Nephron progenitor cell (in vitro differentiated cells): ENCODE measurements around the gene LATS2.

Experiments used
- DNase-seq: peaks from one replicate; pipeline ENCODE4 v3.0.0; 2021
- H3K27ac Mint-ChIP-seq: 2 replicates; pipeline ENCODE4 v1.8.0; 2021; ENCODE audit warnings: mild to moderate bottlenecking, moderate library complexity, mixed read lengths
- H3K27me3 Mint-ChIP-seq: 2 replicates; pipeline ENCODE4 v1.8.0; 2021; ENCODE audit warnings: mild to moderate bottlenecking, low read depth, mixed read lengths; ENCODE audit not compliant: poor library complexity
- H3K36me3 Mint-ChIP-seq: 2 replicates; pipeline ENCODE4 v1.8.0; 2021; ENCODE audit warnings: low read depth, mixed read lengths
- H3K4me1 Mint-ChIP-seq: 2 replicates; pipeline ENCODE4 v1.8.0; 2021; ENCODE audit warnings: mixed read lengths
- H3K4me3 Mint-ChIP-seq: 2 replicates; pipeline ENCODE4 v1.8.0; 2021; ENCODE audit warnings: mild to moderate bottlenecking, moderate library complexity, mixed read lengths
- H3K9me3 Mint-ChIP-seq: 2 replicates; pipeline ENCODE4 v1.8.0; 2021; ENCODE audit warnings: mild to moderate bottlenecking, moderate library complexity, mixed read lengths
- TF ChIP-seq, protein P1 (sequence below): fragments of 200-600 bp; sonication (generic); IDR thresholded peaks from 2 replicates; pipeline ENCODE4 v1.5.0; 2021; ENCODE audit warnings: antibody characterized with exemption

The LATS2 gene

DNA sequence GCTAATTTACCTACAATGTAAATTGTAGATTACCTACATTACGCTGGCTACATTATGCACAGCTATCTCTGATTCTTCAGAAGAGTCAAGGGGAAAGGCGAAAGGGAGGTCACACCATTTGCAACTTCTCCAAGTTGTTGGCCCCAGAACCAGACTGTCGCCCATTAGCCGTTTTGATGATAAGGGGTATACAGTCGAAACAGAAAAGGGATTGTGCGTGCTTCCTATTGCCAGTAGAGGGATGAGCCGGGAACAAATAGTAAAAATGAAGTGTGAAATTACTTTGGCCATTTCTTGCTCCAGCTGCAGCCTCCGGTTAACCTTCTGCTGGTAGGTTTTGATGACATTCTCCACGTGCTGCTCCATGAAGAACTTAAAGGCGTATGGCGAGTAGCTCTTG is 73.8 kb downstream of the LATS2 start:
- Mint-ChIP-seq H3K27ac (no peak overlapping the region), H3K4me3 (no peak overlapping the region), H3K27me3 (no peaks in the 10 kb centered on the region), H3K36me3 (peaks cover 71% of the 10 kb centered on the region), H3K4me1 (peaks cover 27% of the 10 kb centered on the region), H3K9me3 (no peaks in the 10 kb centered on the region)
- TF ChIP-seq, protein P1, sequence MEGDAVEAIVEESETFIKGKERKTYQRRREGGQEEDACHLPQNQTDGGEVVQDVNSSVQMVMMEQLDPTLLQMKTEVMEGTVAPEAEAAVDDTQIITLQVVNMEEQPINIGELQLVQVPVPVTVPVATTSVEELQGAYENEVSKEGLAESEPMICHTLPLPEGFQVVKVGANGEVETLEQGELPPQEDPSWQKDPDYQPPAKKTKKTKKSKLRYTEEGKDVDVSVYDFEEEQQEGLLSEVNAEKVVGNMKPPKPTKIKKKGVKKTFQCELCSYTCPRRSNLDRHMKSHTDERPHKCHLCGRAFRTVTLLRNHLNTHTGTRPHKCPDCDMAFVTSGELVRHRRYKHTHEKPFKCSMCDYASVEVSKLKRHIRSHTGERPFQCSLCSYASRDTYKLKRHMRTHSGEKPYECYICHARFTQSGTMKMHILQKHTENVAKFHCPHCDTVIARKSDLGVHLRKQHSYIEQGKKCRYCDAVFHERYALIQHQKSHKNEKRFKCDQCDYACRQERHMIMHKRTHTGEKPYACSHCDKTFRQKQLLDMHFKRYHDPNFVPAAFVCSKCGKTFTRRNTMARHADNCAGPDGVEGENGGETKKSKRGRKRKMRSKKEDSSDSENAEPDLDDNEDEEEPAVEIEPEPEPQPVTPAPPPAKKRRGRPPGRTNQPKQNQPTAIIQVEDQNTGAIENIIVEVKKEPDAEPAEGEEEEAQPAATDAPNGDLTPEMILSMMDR: no peak
- DNase-seq: no peak

DNA sequence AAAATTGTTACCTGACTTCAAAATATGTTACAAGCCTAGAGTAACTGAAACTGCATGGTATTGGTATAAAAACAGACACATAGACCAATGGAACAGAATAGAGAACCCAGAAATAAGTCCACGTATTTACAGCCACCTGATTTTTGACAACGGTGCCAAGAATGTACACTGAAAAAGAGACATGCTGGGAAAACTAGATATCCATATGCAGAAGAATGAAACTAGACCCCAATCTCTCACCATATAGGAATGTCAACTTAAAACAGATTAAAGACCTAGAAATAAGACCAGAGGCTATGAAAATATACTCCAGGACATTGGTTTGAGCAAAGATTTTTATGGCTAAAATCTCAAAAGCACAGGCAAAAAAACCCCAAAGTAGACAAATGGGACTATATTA is 76.5 kb downstream of the LATS2 start:
- Mint-ChIP-seq H3K4me3 (no peak overlapping the region), H3K36me3 (peaks cover 61% of the 10 kb centered on the region), H3K4me1 (peaks cover 2% of the 10 kb centered on the region), H3K27ac (no peak overlapping the region), H3K27me3 (no peaks in the 10 kb centered on the region), H3K9me3 (no peaks in the 10 kb centered on the region)
- TF ChIP-seq, protein P1: no peak
- no peak for DNase-seq

DNA sequence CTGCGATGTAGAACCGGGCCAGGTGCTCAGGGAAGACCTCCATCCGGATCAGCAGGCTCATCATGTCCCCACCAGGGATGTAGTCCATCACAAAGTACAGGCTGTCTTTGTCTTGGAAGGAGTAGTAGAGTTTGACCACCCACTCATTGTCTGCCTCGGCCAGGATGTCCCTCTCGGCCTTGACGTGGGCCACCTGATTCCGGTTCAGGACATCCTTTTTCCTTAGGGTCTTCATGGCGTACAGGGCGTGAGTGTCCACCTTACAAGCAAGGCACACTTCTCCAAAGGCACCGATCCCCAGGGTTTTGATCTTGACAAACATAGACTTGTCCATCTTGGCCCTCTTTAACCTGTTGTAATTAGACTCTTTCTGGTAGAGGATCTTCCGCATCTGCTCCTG is 78.0 kb downstream of the LATS2 start:
- no peak overlapping the region for H3K4me3 Mint-ChIP-seq
- H3K4me1 Mint-ChIP-seq: no peaks in the 10 kb centered on the region
- H3K27me3 Mint-ChIP-seq: no peaks in the 10 kb centered on the region
- no peaks in the 10 kb centered on the region for H3K9me3 Mint-ChIP-seq
- no peak overlapping the region for H3K27ac Mint-ChIP-seq
- peaks cover 57% of the 10 kb centered on the region for H3K36me3 Mint-ChIP-seq
- TF ChIP-seq, protein P1: no peak
- DNase-seq: no peak

DNA sequence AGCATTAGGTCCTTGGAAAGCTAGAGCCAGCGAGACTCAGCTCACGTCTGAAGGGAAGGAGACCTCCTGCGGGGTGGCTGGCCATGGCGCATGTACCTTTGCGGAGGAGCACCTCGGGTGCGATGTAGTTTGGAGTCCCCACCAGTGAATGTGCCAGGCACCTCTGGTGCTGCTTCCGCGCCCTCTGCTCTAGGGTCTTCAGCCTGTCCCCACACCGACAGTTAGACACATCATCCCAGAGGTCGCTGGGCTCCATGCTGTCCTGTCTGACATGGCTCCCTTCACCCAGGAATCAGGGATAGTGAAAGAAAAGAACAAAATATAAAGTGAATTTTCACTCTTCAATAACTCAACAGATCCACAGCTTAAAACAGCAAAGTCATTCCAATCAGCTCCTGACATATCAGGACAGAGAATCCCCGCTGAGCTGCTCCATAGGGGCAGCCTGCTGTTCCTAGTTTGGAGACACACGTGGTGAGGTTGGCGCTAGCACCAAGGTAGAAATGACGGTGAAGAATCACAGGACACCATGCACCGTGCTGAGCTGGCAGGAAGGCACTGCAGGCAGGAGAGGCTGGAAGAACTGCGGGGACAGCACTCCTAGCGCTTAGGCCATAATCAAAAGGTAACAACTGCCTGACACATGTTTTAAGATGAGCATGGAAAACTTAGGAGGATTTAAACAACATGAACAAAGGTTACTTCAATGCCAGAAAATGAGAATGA is 79.9 kb downstream of the LATS2 start:
- Mint-ChIP-seq H3K36me3 (peaks cover 56% of the 10 kb centered on the region), H3K4me1 (no peaks in the 10 kb centered on the region), H3K4me3 (no peak overlapping the region), H3K27ac (no peak overlapping the region), H3K9me3 (no peaks in the 10 kb centered on the region), H3K27me3 (no peaks in the 10 kb centered on the region)
- no peak for DNase-seq
- TF ChIP-seq, protein P1: no peak

DNA sequence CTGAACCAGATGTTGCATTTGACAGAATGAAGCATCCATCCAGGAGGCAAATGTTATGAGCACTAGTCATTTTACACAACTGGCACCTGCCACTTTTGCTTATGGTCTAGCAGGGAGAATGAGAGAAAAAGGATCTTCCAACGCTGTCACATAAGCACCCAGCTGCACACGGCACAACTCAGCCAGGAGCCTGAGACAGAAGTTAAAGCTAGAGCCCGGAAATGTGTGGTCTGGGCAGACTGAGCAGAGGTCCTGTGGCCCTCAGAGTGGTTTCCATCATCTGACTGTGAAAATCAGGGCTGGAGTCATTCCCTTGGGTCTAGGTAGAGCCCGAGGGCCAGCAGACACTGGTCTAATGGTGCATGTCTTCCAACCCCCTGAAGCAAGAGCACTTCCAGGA is 80.5 kb downstream of the LATS2 start:
- TF ChIP-seq, protein P1: no peak
- Mint-ChIP-seq H3K9me3 (no peaks in the 10 kb centered on the region), H3K36me3 (peaks cover 56% of the 10 kb centered on the region), H3K4me3 (no peak overlapping the region), H3K4me1 (no peaks in the 10 kb centered on the region), H3K27ac (no peak overlapping the region), H3K27me3 (no peaks in the 10 kb centered on the region)
- no peak for DNase-seq

DNA sequence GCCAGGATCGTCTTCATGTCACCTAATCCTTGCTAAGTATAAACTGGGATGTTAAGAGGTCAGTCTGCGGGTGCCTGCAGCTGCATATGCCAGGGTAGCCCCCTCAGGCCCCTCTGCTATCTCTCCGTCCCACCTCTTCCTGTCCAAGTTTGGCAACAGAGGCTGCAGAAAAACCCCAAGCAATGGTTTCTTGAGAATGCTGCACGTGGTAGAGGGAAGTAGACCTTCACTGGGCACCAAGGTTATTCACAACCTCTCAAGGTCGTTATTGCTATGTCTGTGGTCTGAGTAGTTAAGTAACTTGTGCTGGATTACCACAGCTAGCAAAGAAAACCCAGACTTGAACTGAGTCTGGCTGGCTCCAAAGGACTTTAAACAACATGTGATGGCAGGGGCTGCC is 81.0 kb downstream of the LATS2 start:
- no peaks in the 10 kb centered on the region for H3K27me3 Mint-ChIP-seq
- TF ChIP-seq, protein P1: no peak
- no peak overlapping the region for H3K27ac Mint-ChIP-seq
- no peak for DNase-seq
- H3K4me3 Mint-ChIP-seq: no peak overlapping the region
- H3K4me1 Mint-ChIP-seq: no peaks in the 10 kb centered on the region
- H3K9me3 Mint-ChIP-seq: no peaks in the 10 kb centered on the region
- peaks cover 57% of the 10 kb centered on the region for H3K36me3 Mint-ChIP-seq
